Measurements from ENCODE around the gene ALS2.

The ALS2 gene

GRCh38 chr2:201669865-201670264 lies 110.9 kb downstream of the ALS2 start:
- DNase-seq, result no peak

GRCh38 chr2:201668402-201668910 lies 112.3 kb downstream of the ALS2 start:
- no peak for DNase-seq

- DNase-seq, result no peak
These were observed 116.4 kb downstream of the ALS2 start for GRCh38 chr2:201664334-201664733.

GRCh38 chr2:201661366-201661765 lies 119.4 kb downstream of the ALS2 start:
- no peak for DNase-seq

- no peak for DNase-seq
These were observed 120.3 kb downstream of the ALS2 start for GRCh38 chr2:201660293-201660895.

- no peak for DNase-seq
These were observed 124.0 kb downstream of the ALS2 start for GRCh38 chr2:201656740-201657139.

GRCh38 chr2:201656102-201656501 lies 124.6 kb downstream of the ALS2 start:
- DNase-seq, result no peak

- no peak for DNase-seq
These were observed 125.9 kb downstream of the ALS2 start for GRCh38 chr2:201654616-201655384.

GRCh38 chr2:201653221-201653620 lies 127.5 kb downstream of the ALS2 start:
- DNase-seq, result no peak

Measured in NCI-H187 (cell line).